Left lobe of liver (tissue), 2 donors: Measurements from ENCODE around the gene CDH18. TPM values are rescaled to one million over a fixed set of nuclear protein-coding genes. Genes with fewer than 3 reads are reported as not detected.

ENCODE experiments used
- ATAC-seq: fragments of 200-7000 bp; cut with Tn5 transposase; one replicate; pipeline ENCODE4 v1.9.1; 2020; ENCODE audit warnings: mild to moderate bottlenecking, moderate library complexity
- DNase-seq: peaks from one replicate; pipeline ENCODE4 v3.0.0-alpha.2; 2020; ENCODE audit warnings: low spot score
- total RNA-seq: library from RNA; stranded (reverse); gene quantifications from one replicate; pipeline ENCODE4 v1.2.1, GENCODE V29; 2021
- donor health status: DM: no; HTN: no; CAD: no; lungs with moderate emphysema.
- donor health status: DM: no; HTN: yes; CAD: no.

CDH18 gene
- total RNA-seq, 1 donor from 2014 or later, result not detected

DNA sequence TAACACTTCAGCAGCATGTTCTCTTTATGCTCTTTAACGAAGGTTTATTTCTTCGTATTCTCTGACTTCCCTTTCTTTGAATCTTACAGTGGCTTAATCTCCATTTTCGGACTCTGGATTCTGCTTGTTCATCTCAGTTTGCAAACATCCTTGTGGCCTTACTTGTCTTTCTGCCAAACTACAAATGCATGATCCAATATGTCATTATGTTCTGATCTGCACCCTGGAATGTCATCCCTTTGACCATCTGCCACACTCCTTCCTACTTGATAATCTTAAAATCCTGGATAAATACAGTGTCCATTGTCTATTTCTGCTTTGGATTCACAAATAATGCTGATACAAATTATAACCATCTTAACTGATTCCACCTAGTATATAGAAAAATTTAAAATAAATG lies 499.2 kb downstream of the CDH18 start:
- no peak for DNase-seq
- ATAC-seq, result no peak

DNA sequence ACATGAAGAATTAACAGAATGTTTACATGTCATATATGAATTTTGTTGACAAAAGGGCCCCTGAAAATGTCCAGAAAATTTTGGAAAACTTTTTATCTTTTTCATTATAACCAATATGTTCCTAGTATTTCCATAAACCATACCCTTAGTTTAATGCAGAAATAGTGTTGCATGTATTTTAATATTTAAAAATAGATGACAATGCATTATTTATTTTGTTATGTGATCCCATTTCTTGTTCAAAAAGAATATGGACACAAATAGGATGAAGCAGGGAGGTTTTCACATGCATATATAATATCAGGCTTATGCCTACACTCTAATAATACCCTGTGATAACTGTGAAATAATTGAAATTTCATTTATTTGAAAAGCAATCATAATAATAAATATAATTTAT lies 500.5 kb downstream of the CDH18 start:
- no peak for DNase-seq
- ATAC-seq, result no peak

DNA sequence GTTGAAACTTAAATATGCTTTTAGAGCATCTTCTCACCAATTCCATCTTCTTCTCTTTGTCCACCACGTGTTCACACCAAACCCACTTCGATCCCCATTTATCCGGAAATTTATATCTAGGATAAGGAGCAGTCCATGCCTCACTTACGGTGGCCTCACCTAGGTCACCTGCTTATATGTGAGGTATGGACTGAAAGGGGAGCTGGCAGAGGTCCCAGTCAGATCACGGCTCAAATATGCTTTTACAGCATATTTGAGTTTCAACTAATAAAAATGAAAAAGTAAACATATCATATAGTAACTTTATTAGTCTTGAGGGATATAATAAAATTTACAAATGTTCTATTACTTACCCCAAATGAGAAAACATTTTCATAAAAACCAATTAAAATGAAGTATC lies 508.4 kb downstream of the CDH18 start:
- DNase-seq, result no peak
- ATAC-seq, result no peak

DNA sequence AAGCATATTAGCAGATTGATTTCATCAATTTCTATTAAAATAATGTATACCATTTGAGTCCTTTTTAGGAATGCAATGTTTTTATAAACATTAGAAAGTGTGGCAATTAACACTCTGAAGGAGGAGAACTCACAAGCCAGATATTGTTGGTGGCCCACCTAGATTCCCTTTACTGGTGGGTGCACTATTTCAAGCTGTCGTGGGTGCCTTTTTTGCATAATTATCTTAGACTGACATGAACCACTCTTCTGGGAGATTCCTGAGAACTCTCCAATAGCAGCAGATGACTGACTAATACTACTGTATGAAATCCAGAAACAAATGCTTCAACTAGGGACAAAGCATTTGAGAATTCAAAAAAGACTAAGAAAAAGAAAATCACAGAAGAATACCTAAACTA lies 526.0 kb downstream of the CDH18 start:
- ATAC-seq (no peak), DNase-seq (no peak)

DNA sequence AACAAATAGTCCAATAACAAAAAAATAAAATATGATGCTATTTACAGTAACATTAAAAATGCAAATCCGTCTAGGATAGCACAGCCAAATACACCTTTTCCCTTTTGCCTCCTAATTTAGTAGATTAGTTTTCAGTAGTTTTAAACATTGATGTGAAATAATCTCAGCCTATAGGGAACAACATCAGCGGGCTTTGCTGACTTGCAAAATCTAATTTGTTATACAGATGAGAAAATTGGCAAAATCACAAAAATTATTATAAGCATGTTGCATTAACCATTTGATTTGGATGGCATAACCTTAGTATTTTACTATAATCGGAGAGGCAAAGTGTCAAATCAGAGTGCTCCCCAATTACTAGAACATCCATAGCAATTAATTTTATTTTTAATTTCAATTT lies 563.5 kb downstream of the CDH18 start:
- ATAC-seq (no peak), DNase-seq (no peak)
